AG09319 (cell line): ENCODE measurements around the gene SSB.
"Not testable (repeated sequence)": the region's sequence is repeated elsewhere in the genome, so short reads cannot be mapped to it uniquely, and the experiment has no call there.

Source experiments
- DNase-seq: peaks from one replicate; pipeline ENCODE4 v3.0.0-alpha.2; 2010; ENCODE audit warnings: low read depth; ENCODE audit errors: extremely low read depth
- CTCF ChIP-seq: IDR thresholded peaks from 2 replicates; pipeline ENCODE4 v1.5.1; 2011; ENCODE audit warnings: low read depth, mild to moderate bottlenecking, inconsistent platforms, low read length, moderate library complexity

The SSB gene

GRCh38 chr2:169808221-169808620 is 9.6 kb downstream of the SSB start:
- no peak for DNase-seq
- no peak for TF ChIP-seq CTCF

- TF ChIP-seq CTCF = no peak
- no peak for DNase-seq
Observed at GRCh38 chr2:169815849-169816248, 17.2 kb downstream of the SSB start.

GRCh38 chr2:169816961-169817360 is 18.3 kb downstream of the SSB start:
- not testable (repeated sequence) for DNase-seq

GRCh38 chr2:169817369-169817768 is 18.7 kb downstream of the SSB start:
- DNase-seq = not testable (repeated sequence)

GRCh38 chr2:169818241-169818640 is 19.6 kb downstream of the SSB start:
- no peak for TF ChIP-seq CTCF
- no peak for DNase-seq

- no peak for DNase-seq
- no peak for TF ChIP-seq CTCF
Observed at GRCh38 chr2:169819106-169819505, 20.4 kb downstream of the SSB start.

- DNase-seq = not testable (repeated sequence)
Observed at GRCh38 chr2:169820101-169820500, 21.4 kb downstream of the SSB start.

GRCh38 chr2:169822036-169822435 is 23.4 kb downstream of the SSB start:
- DNase-seq = no peak
- TF ChIP-seq CTCF = no peak

GRCh38 chr2:169822785-169823392 is 24.2 kb downstream of the SSB start:
- no peak for DNase-seq
- no peak for TF ChIP-seq CTCF
